Activated CD8-positive, alpha-beta memory T cell treated with anti-CD3 and anti-CD28 coated beads for 1 hour (primary cell): ENCODE measurements around the gene COA3.

ENCODE experiments used
- DNase-seq, 2 donors: peaks; one replicate each; pipeline ENCODE4 v3.0.0-alpha.2; 2020; ENCODE audit warnings: low read depth in 1 of 2; ENCODE audit errors: extremely low read depth in 1 of 2

Gene COA3, protein sequence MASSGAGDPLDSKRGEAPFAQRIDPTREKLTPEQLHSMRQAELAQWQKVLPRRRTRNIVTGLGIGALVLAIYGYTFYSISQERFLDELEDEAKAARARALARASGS

DNA sequence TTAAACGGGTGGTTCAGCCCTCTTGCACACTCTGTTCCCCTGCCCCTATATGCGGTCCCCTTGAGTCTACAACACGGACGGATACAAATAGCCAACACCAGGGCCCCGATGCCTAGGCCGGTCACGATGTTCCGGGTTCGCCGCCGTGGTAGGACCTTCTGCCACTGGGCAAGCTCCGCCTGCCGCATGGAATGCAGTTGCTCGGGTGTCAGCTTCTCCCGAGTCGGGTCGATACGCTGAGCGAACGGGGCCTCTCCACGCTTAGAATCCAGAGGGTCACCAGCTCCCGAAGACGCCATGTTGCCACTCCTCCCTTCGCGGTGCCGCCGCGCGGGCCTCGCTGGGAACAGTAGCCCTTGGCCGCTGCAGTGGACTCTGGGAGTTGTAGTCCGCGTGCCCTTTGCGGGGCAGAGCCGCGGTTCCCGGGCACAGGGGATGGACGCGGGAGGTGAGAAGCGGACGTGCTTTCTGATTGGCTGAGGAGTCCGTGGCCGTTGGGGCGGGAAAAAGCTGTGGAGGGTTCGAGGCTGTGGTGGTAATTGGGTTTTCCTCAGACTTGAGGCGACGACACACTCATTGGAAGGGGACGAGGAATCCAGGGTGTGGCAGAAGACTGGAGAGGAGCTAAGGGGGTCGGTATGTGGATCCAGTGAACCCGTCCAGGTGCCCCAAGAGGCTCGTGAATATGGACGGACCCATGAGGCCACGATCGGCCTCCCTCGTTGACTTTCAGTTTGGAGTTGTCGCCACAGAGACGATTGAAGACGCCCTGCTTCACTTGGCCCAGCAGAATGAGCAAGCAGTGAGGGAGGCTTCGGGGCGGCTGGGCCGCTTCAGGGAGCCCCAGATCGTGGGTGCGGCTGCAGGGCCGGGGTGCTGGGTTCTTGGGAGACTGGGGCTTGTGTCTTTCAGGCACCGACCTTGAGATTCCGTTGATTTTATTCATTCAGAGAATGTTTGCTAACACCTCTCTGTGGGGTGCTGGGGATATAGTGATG is at the start of gene COA3, which contains the start of gene CNTD1:
TSS of gene COA3 (minus strand) at position 322 of the 998 bp plus-strand sequence. CDS start at position 299, 23 bp downstream.
TSS of gene CNTD1 (plus strand) at position 479 of the 998 bp plus-strand sequence. CDS start at position 686, 207 bp downstream.
- DNase-seq: peak; percentile 21 to 61

DNA sequence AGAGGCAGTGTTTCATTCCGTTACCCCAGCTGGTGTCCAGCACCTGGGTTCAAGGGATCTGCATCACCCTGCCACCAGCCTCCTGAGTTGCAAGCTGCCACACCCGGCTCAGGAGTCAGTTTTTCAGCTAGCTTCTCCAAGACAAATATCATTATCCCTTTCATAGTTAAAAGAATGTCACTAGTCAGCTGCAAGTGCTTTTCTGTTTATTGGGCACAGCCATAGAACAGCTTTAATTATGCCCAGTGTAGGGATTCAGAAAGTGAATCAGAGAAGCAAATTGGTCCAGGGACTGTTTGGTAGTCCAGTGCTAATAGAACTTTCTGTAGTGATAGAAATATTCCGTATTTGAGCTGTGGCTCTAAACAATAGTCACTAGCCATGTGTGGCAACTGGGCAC is 49.6 kb upstream of the COA3 start:
- no peak for DNase-seq

DNA sequence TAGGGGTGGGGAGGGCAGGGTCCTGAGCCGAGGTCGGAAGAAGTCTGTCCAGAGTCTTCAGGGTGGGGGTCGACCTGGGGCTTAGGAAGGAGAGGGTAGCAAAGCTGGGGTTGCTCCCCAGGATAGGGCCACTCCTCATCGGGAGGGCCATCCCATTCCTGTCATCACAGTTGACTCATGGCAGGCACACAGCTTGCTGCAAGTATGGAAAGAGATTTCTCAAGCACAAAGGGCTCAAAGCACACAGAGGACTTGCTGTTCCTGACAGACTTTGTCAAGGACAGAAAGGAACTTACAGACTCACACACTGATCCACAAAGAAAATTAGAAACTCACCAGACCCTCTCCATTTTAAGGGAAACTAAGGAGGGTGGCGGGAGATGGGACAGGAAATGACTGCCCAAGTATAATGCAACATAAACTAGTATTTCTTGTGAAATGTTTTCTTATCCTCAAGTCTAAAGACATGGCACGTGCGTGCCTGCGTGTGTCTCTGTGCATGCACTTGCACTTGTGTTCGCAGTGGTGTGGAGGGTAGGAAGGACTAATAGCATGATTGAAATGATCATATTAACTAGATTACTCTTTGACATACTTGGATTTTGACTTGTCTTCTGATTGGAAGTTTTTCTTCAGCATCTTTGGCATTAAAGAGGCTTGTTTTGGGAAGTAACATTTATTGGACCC is 48.2 kb upstream of the COA3 start:
- DNase-seq: no peak

DNA sequence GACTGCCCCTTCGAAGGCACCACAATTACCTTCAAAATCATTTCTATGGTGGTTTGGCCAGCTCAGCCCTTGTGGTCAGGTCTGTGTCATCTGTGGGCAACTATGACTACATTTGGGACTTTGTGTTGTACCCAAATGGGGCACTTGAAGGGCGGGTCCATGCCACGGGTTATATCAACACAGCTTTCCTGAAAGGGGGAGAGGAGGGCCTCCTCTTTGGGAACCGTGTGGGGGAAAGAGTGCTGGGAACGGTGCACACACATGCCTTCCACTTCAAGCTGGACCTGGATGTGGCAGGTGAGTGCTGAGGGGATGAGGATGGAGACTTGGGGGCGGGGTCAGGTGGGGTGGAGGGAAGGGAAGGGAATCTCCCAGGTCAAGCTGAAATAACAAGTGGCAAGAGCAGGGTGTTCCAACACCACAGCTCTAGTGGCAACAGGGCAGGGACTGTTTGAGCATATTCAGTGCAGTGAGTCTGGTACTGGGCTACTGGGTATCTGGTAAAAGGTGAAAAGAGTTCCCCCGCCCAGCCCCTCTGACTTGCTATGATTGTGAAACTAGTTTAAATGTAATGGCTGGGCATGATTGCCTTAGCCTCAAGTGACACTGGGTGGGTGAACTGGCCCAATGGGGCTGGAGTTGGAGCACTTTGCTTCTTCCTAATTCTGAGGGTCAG is 47.6 kb upstream of the COA3 start:
- DNase-seq: no peak

DNA sequence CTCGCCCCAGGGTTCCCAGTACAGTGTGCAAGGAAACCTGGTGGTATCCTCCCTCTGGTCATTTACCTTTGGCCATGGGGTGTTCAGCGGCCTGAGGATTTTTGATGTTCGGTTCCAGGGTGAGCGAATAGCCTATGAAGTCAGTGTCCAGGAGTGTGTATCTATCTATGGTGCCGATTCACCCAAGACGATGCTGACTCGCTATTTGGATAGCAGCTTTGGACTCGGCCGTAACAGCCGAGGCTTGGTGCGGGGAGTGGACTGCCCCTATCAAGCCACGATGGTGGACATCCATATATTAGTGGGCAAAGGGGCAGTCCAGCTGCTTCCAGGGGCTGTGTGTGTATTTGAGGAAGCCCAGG is 47.0 kb upstream of the COA3 start:
- no peak for DNase-seq

DNA sequence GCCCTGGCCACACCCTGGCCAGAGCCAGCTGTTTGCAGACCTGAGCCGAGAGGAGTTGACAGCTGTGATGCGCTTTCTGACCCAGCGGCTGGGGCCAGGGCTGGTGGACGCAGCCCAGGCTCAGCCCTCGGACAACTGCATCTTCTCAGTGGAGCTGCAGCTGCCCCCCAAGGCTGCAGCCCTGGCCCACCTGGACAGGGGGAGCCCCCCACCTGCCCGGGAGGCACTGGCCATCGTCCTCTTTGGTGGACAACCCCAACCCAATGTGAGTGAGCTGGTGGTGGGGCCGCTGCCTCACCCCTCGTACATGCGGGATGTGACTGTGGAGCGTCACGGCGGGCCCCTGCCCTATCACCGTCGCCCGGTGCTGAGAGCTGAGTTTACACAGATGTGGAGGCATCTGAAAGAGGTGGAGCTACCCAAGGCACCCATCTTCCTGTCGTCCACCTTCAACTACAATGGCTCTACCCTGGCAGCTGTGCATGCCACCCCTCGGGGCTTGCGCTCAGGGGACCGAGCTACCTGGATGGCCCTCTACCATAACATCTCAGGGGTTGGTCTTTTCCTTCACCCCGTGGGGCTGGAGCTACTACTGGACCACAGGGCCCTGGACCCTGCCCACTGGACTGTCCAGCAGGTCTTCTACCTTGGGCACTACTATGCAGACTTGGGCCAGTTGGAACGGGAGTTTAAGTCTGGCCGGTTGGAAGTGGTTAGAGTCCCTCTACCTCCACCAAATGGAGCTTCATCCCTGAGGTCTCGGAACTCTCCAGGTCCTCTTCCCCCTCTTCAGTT is 46.5 kb upstream of the COA3 start:
- DNase-seq: no peak

DNA sequence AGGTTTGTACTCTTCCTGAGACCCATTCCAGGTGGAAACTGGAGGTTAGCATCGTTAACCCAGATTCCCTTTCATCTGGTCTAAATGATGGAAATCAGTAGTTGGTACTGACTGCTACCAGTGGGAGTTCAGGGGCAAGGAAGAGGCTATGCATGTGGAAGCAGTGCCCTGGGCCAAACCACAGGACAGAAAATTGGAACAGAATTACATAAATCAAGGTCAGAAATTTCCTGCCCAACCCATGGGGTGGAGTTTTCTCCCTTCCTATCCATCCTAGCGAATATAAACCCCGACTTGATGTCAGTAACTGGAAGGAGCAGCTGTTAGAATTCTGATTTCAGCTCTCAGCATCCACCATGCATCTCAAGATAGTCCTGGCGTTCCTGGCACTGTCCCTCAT is 45.8 kb upstream of the COA3 start, which contains the start of gene AOC2:
TSS of gene AOC2 (plus strand) at position 310 of the 400 bp plus-strand sequence. CDS start at position 357, 47 bp downstream.
- DNase-seq: no peak

DNA sequence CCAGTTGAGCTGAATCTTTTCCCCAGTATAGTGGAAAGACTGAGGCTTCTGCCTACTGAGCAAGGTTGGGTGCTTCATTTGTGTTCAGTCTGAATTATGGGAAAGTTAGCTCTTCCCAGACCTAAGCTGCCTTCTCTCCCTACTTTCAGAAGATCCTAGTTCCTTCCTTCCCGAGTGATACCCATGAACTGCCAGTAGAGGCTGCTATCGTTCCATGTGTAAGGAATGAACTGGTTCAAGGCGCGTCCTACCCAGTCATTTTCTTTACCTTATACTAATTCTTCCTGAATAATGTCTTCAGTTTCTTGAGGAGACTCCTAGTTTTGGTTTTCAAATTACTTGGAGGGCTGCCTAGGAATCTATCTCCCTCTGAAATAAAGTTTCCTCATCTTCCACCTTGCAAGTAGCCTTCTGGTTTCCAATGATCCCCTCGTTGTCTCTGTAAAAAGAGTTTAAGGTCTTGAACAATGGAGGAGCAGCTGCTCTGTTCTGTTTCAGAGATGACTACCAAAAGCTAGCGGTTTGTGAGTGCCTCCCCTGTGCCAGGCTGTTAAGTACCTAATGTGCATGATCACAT is 44.9 kb upstream of the COA3 start:
- no peak for DNase-seq

DNA sequence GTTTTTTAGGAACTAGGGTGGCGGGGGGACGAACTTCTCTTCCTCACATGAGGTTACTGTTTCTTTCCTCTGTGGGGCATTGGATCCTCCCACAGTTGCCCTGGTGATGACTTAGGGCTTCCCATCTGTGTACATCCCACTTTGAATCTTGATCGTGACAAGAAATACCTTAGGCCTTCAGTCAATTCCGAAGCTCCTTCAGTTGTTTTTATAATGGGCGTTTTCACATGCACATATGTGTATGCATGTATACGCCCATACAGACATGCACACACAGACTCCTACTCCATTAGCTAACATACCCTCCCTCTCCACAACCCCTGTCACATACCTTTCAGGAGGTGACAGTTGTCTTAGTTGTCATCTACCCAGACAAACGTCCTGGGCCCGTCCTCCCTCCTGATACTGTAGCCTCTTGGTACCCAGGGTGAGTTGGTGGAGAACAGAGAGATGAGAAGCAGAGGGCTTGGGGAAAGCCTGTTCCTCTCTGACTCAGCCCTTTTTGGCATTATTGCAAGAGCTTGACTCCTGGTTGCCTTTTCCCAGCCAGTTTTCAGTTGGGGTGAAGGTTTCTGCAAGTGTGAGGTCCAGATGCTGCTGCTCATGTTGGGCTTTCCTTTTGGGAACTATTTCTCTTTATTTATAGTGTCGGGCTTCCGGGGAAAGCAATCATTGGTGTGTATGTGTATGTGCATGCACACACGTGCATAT is 43.6 kb upstream of the COA3 start:
- DNase-seq: no peak

DNA sequence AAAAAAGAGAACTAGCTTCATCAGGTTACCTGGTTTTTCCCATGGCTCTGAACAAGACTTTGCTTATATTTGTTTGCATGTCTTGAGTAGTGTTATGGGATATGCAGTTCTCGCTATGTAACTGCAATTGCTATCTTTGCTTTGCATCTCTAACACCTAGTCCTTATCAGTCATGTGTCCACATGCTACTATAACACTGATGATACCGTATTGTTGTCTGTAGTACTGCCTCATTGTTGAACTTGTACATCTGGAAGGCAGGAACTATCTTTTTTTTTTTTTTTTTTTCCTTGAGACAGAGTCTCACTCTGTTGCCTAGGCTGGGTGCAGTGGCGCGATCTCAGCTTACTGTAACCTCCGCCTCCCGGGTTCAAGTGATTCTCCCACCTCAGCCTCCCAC is 37.2 kb upstream of the COA3 start:
- no peak for DNase-seq

DNA sequence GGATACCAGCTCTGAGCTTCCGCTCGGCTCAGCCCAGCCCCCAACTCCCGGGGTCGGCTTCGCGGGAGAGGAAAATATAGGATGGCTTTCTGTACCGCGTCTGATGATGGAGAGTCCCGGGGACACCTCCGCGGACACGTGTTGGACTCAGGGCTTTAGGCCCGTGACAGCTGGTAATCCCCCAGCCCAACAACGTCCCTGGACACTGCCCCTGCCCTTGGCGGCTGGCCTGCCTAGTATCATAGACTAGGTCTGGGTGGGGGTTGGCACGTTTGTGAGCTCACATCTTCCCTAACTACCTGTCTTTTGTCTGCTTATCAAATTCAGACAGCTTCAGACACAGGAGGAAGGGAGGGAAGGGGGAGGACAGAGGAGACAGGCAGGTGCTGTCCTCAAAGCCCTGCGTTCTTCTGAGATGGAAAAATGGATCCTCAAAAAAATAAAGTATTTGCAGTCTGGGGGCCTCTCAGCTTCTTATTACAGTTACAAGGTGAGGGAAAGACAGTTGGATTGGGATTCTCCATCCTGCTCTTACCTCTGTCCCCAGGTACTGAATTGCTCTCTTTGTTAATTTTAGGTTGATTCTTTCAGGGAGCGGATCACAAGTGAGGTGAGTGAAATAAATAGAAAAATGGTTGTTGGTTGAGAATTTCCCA is 35.4 kb upstream of the COA3 start:
- no peak for DNase-seq

DNA sequence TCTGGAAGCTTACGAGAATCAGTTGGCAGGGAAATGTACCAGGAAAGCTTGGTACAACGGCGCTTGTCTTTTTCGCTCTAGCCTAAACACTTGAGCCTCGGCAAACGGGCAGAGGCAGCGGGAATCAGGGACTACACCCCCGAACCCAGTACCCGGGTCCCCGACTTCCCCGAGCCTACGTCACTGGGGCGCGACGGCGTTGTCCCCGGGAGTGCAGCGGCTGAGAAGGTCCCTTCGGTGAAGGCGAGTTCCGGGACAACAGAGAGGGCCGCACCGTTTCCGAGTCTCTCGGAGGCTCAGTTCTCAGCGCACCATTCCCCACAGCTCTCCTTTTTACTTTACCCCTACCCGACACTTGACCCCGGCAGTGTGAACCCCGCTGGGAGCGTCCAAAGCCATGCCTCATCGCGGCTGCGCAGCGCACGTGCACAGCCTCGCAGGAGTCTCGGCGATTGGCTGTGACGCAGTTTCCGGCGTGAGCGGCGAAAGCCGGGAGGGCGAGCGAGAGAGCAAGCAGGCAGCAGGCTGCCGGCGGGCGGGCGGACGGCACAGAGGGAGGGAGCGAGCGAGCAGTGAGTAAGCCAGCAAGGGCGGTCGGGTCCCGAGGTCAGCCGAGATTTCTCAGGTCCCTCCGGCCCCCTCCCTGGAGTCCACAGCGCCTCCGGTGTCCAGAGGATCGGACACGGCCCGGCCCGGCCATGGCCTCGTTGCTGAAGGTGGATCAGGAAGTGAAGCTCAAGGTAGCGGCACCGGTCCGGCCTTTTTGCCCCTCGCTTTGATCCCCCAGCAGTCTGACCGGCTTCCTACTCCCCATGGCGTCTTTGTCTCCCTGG is 34.6 kb upstream of the COA3 start, which contains the start of gene PSME3:
TSS of gene PSME3 (plus strand) at position 464 of the 833 bp plus-strand sequence. CDS start at position 699, 235 bp downstream.
- peak; percentile 75 to 85 for DNase-seq

DNA sequence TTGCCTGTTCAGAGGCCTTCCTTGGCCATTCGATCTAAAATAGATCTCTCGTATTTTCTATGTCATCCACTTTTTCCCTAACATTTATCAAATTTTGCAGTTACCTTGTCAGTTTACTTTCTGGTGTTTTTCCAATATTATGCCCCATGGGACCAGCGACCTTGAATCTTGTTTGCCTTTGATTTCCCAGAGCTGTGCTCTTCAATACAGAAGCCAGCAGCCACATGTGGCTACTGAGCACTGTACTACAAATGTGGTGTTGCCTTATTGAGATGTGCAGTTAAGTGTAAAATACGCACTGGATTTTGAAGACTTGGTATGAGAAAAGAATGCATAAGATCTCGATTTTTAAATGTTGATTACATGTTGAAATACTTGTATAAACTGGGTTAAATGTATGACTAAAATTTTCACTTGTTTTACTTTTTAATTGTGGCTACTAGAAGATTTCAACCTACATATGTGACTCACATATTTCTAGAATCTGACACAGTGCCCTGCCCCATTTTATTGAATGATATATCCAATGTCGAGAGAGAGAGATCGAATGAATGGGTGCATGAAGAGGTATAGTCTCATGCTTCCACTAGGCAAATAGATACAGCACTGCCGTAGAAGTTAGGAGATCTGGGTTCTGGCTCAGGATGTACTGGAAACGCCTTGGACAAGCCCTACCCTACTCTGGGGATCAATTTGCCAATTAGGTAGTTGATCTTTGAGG is 33.9 kb upstream of the COA3 start:
- DNase-seq: no peak

DNA sequence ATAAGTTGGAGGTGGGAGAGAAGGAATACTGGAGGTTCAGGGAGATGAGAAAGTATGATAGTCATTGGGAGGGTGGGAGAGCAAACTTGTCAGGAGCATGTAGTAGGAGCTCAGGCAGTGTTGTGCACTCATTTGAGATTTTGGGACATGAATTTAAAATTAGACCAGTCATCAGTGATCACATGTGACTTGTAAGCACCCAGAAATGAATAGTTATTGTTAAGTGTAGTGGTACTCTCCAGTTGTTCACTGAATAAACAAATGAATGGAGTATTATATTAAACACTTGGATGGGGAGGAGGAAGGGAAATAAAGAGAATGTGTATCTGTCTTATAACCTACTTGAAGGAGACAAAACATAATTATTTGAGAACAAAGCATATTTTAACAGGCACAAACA is 32.5 kb upstream of the COA3 start:
- DNase-seq: no peak

DNA sequence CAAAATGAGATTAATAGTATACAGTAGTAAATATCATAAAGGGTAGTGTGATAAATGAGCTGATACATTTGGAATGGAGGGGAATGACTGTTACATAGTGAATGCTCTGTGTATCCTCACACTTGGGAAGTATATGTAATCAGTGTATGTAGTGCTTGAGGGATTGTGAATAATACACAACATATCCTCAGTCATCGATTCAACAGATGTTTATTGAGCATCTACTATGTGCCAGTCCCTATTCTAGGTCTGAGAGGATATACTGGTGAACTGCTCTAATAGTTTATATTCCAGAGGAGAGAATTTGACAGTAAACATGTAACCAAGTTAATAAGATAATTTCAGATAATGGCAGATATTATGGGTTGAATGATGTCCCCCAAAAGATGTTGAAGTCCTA is 29.0 kb upstream of the COA3 start:
- no peak for DNase-seq

DNA sequence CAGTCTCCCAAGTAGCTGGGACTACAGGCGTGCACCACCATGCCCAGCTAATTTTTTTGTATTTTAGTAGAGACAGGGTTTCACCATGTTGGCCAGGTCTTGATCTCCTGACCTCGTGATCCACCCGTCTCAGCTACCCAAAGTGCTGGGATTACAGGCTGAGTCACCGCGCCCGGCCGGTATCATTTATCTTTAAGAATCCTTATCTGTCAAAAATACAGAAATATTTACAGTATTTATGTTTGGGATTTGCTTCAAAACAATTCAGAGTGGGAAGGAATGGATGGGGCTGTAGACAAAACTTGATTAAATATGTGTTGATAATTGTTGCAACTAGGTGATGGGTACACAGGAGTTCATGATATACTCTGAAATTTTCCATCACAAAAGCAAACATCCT is 22.7 kb upstream of the COA3 start:
- no peak for DNase-seq

DNA sequence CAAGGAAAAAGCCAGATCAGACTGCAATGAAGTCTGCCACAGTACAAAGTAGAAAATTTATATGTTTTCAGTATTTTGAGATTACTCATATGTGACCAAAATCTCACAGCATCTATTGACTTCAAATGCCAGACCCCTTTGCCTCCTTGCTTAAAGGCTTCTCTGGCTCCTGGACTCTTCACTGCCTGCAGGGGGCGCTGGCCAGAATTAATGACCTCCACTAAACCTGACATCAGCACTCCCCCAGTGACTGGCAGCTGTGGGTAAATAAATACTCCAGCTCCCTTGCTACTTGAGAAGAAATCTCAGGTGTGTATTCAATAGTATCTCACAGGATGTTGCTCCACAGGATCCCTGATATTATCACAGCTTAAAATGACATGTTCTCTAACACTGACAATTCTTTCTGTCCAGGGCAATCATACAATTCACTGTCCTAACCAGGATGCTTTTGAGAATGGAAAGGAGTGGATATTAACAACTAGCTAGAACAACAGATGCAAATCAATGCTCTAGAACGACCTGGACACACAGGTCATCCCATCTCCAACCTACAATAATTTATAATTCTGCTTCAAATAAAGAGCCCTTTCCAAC is 21.5 kb upstream of the COA3 start:
- peak in 1 of 2 donors; percentile 40 for DNase-seq
